ENCODE data around the gene CCDC112. TPM values are rescaled to one million over a fixed set of nuclear protein-coding genes. Genes with fewer than 3 reads are reported as not detected.

Gene CCDC112
- total and polyA plus RNA-seq, 2 donors (not counting 3 experiments of a cell fraction or from before 2014, with no cell fraction given) = 2.4 to 9.6 TPM

GRCh38 chr5:115231598-115231997 is 64.9 kb downstream of the CCDC112 start:
- no peaks in the 10 kb centered on the region for H3K4me1 ChIP-seq (ENCODE audit: control insufficient read depth, extremely low read depth, insufficient read depth, low read length)
- DNase-seq (ENCODE audit: low read depth, low spot score) = no peak
- no peak overlapping the region for H3K4me2 ChIP-seq (ENCODE audit: insufficient read depth, low read length)
- H3K36me3 ChIP-seq (ENCODE audit: control insufficient read depth in 2 of 2, extremely low read depth in 1 of 2, insufficient read depth in 2 of 2, low read length in 2 of 2) = peaks cover 3 to 5% of the 10 kb centered on the region in 2 experiments
- ChIA-PET CTCF (no interaction called here), POLR2A (no interaction called here)
- no peak for FAIRE-seq
- no peak overlapping the region for H3K27ac ChIP-seq (ENCODE audit: insufficient read depth, low read depth, low read length)
- no peak overlapping the region for H2AFZ ChIP-seq (ENCODE audit: low read depth, low read length)
- intact Hi-C loops (cut with micrococcal nuclease) (no loop called here), dilution Hi-C loops (cut with MboI; ENCODE audit: extremely low pct_ligation_motif_present, low sequenced_read_pairs) (no loop called here)
- H3K4me3 ChIP-seq (replicated peaks in 1 of 3; ENCODE audit: insufficient read depth in 1 of 3, low read depth in 1 of 3, low read length in 3 of 3) = no peak overlapping the region
- no peaks in the 10 kb centered on the region for H3K27me3 ChIP-seq (ENCODE audit: control insufficient read depth in 2 of 2, insufficient read depth in 2 of 2, low read length in 2 of 2)
- no TSS peak for BruUV-seq (replicated peaks)
- TF ChIP-seq POLR2AphosphoS5 (IDR thresholded peaks at IDR 0.05; ENCODE audit: insufficient read depth, low read depth, low read length) (no peak), EZH2 (IDR thresholded peaks at IDR 0.05; ENCODE audit: borderline replicate concordance, low read depth, low read length, severe bottlenecking) (no peak)
- H3K9me3 ChIP-seq (replicated peaks; ENCODE audit: control insufficient read depth, insufficient read depth, low read length) = no peaks in the 10 kb centered on the region
- no peaks in the 10 kb centered on the region for H3K9me1 ChIP-seq (replicated peaks; ENCODE audit: control insufficient read depth, extremely low read depth, insufficient read depth, low read length)
- no peak overlapping the region for H3K9ac ChIP-seq (replicated peaks; ENCODE audit: extremely low read depth, insufficient read depth, low read length)
- H3K79me2 ChIP-seq (ENCODE audit: control insufficient read depth, insufficient read depth, low read length) = peaks cover 4% of the 10 kb centered on the region
- H4K20me1 ChIP-seq (replicated peaks; ENCODE audit: control insufficient read depth, extremely low read depth, insufficient read depth, low read length) = no peaks in the 10 kb centered on the region

- no peaks in the 10 kb centered on the region for H3K9me1 ChIP-seq (replicated peaks; ENCODE audit: control insufficient read depth, extremely low read depth, insufficient read depth, low read length)
- FAIRE-seq (no peak), DNase-seq (ENCODE audit: low read depth, low spot score) (no peak)
- TF ChIP-seq POLR2A (IDR thresholded peaks at IDR 0.05; ENCODE audit: low read depth, low read length) (no peak), FOS (IDR thresholded peaks at IDR 0.05; ENCODE audit: borderline replicate concordance, insufficient read depth, low read length) (no peak), MAX (IDR thresholded peaks at IDR 0.05; ENCODE audit: insufficient read depth, insufficient read length) (no peak), POLR2AphosphoS5 (IDR thresholded peaks at IDR 0.05; ENCODE audit: insufficient read depth, low read depth, low read length) (no peak), CTCF (IDR thresholded peaks at IDR 0.05; ENCODE audit: extremely low read depth in 1 of 2, insufficient read depth in 1 of 2, low read depth in 1 of 2, low read length in 2 of 2) (no peak), MYC (IDR thresholded peaks at IDR 0.05; ENCODE audit: low read depth, low read length) (no peak), JUN (IDR thresholded peaks at IDR 0.05; ENCODE audit: borderline replicate concordance, insufficient read depth, insufficient read length, low read depth) (no peak), EZH2 (IDR thresholded peaks at IDR 0.05; ENCODE audit: borderline replicate concordance, low read depth, low read length, severe bottlenecking) (no peak), GATA2 (IDR thresholded peaks at IDR 0.05; ENCODE audit: insufficient read depth, insufficient read length, low read depth, low read length) (no peak)
- BruUV-seq (replicated peaks) = no TSS peak
- no peaks in the 10 kb centered on the region for H4K20me1 ChIP-seq (replicated peaks; ENCODE audit: control insufficient read depth, extremely low read depth, insufficient read depth, low read length)
- H3K27me3 ChIP-seq (ENCODE audit: control insufficient read depth in 2 of 2, insufficient read depth in 2 of 2, low read length in 2 of 2) = no peaks in the 10 kb centered on the region
- no peaks in the 10 kb centered on the region for H3K9me3 ChIP-seq (replicated peaks; ENCODE audit: control insufficient read depth, insufficient read depth, low read length)
- dilution Hi-C loops (cut with MboI; ENCODE audit: extremely low pct_ligation_motif_present, low sequenced_read_pairs) = no loop called here
- peaks cover 2% of the 10 kb centered on the region for H3K79me2 ChIP-seq (ENCODE audit: control insufficient read depth, insufficient read depth, low read length)
- ChIA-PET POLR2A (no interaction called here), CTCF (interaction anchor here (0.6 kb wide), 1 partner anchor 24 kb away, joined by 3 read pairs; no protein-coding TSS in a partner anchor)
- H3K4me1 ChIP-seq (ENCODE audit: control insufficient read depth, extremely low read depth, insufficient read depth, low read length) = no peaks in the 10 kb centered on the region
- no peak overlapping the region for H3K4me2 ChIP-seq (ENCODE audit: insufficient read depth, low read length)
- intact Hi-C loops (cut with micrococcal nuclease) = no loop called here
- no peak overlapping the region for H3K9ac ChIP-seq (replicated peaks; ENCODE audit: extremely low read depth, insufficient read depth, low read length)
- no peak overlapping the region for H2AFZ ChIP-seq (ENCODE audit: low read depth, low read length)
- no peak overlapping the region for H3K4me3 ChIP-seq (replicated peaks in 1 of 3; ENCODE audit: insufficient read depth in 1 of 3, low read depth in 1 of 3, low read length in 3 of 3)
- H3K36me3 ChIP-seq (ENCODE audit: control insufficient read depth in 2 of 2, extremely low read depth in 1 of 2, insufficient read depth in 2 of 2, low read length in 2 of 2) = peaks cover 2 to 3% of the 10 kb centered on the region in 2 experiments
- no peak overlapping the region for H3K27ac ChIP-seq (ENCODE audit: insufficient read depth, low read depth, low read length)
Measured at GRCh38 chr5:115229606-115230005, 66.8 kb downstream of the CCDC112 start.

All from endothelial cell of umbilical vein (primary cell).